CD4-positive, alpha-beta T cell treated with Interleukin-15 for 1 hour (primary cell): ENCODE results near the gene MINDY4.

Experiments
- DNase-seq: peaks from one replicate; pipeline ENCODE4 v3.0.0-alpha.2; 2020

Gene MINDY4

DNA sequence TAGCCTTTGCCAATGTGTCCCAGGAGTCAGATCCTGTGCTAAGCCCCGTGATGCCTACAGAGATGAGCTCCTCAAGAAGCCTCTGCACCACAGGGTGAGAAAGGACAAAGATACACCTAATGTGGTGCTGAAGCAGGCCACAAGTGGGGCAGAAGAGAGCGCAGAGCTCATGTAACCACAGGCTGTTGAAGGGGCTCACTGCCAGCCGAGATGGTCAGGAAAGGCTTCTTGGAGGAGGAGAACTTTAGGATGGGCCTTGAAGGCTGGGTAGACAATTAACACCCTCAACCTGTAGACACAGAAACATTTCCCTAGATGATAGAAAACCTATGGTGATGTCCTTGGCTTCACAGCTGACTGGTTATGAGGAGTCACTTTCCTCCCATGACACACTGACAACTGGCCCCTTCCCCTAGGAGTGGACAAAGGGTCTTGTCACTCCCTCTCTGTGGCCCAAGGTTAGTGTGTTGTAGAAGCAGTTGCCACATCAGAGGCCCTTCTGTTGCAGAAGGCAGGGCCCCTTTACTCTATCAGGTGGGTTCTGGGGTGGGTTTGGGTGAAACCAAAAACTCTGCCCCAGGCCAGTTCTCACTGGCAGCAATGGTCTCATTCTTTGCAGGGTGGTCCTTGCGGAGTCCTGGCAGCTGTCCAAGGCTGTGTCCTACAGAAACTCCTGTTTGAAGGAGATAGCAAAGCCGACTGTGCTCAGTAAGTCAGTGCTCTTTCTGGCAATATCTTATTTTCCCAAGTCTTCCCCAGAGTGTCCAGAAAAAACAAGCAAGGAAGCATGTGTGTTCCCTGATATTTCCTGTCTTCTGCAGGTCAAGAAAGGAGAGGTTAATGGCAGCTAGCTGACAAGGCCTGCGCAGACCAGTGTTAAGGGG lies 69.2 kb downstream of the MINDY4 start:
- no peak for DNase-seq

- no peak for DNase-seq
Observed at GRCh38 chr7:30841025-30841735, 70.0 kb downstream of the MINDY4 start.

DNA sequence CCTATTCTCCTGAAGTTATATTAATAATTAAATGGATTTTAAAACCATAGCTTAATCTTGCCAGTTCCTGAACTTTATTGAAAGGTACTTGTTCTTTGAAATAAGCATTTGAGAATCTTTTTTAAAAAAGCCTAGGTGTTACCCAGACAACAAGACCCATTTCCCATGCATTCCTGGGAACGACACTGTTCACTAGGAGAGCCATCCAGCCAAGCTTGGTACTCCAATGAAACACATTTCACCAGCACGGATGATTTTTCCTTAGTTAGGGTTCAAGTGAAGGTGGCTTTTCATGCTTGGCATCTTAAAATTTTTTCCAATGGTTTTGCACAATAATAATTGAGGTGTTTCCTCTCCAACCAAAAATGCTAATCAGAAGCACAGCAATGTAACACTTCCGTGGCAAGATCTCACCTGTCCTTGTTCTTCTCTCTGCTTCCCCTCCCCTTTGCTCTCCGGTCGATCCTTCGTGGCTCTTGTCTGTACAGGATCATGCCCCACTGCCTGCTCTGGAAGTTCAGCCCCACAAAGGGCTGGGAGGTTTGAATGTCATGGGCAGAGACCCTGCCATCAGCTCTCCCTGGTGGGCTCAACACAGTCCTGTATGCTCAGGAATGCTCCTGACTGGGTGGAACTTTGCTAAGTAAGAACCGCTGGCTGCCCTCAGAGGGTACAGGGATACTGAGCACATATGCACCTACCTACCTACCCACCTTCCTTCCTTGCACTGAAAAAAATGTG lies 70.8 kb downstream of the MINDY4 start:
- DNase-seq = no peak

DNA sequence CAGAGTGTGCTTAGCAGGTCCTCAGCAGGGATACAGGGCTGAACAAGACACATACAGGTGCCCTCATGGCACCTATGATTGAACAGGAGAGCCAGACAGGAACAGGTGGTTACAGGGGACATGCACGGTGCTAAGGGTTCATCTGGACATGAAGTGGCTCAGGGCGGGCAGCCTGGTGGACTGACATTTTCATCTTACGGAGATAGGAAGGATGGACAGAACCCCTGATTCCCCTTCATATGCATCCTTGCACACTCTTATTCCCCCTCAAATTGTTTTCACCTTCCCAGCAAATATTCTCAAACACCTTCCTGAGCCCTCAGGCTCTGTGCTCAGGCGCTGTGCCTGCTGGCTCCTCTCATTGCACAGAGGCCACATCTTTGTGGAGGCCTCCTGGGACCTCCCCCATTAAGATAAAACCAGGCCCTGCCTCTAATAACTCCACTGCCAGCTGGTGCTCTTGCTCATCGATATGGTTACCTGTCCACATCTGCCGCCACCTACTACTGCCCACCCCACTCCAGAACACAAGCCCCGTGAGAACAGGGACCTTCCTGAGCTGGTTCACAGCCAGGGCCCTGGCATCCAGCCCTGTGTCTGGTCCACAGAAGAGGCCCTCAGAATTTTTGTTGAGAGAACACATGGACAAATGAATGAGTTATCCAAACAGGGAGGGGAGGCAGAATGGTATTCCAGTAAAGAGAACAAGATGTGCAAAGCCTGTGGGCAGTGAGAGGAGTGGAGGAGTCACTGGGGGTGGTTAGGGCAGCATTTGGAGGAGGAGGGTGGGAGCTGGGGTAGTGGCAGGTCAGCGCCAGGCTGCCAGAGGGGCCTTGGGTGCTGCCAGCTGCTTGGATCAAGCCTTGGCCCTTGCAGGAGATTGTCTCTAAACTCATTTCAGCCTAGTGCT lies 71.6 kb downstream of the MINDY4 start:
- no peak for DNase-seq

DNA sequence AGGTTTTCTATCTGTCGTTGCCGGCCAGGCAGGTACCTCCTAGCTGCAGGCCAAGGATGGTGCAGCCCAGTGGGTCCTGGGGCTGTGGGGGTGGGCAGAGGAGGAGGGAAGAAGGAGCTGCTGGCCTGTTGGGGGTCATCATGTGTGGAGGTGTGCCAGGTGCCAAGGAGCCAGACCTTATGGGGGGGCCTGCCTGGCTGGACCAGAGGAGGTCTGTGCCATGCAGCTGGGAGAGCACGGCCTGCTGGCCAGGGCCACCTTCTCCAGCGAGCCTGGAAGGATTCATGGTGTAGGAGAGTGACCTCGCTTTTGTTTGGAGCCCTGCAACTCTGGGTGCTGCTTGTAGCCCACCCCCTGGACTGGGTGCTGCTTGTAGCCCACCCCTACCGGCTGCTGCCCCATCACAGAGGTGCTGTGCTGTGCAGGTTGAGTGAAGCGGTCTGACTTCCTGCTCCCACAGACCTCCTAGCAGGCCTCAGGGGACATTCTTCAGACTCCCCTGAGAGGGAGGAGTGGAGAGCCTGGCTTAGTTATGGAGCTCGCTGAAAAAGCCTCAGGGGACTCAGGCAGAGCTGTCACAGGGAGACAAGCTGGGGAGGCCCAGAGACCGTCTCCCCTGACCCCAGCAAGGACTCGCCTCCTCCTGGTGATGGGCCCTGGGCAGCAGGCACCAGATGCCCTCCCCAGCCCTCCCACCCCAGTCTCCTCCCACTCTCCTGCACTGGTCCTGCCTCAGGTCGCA lies 72.7 kb downstream of the MINDY4 start:
- DNase-seq = no peak

- DNase-seq = no peak
Observed at GRCh38 chr7:30844483-30844874, 73.3 kb downstream of the MINDY4 start.

GRCh38 chr7:30844916-30845315 lies 73.7 kb downstream of the MINDY4 start:
- no peak for DNase-seq

DNA sequence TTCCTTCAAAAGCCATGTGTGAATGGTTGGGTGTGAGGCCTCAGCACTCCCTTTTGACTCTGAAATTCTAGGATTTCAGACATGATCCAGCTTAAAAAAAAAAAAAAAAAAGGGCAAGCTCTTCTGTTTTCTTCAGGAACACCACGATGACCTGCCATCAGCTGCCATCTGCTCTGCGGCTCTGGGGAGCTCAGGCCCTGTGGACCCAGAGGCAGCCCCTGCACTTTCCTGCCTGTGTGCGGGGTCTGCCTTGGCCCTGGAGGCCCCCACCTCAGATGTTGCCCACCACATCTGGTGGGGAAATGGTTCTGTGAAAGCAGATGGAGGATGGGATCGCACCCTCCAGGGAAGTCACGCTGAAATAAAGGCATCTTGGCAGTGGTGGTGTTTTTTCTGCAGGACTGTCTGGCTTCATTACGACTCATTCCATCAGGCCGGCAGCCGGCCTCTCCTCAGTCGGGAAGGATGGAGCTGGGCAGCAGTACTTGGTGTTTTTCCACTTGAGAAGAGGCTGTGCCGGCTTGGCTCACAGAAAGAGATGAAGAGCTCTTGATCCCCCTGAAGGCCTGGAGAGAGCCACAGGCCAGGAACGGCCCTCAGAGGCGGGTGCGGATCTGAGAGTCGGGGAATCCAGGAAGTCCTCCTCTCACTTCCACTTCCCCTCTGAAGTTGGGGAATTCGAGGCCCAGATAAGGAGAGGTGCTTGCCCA lies 74.4 kb downstream of the MINDY4 start:
- DNase-seq = no peak

- no peak for DNase-seq
Observed at GRCh38 chr7:30846378-30846777, 75.2 kb downstream of the MINDY4 start.

GRCh38 chr7:30848121-30848855 lies 77.1 kb downstream of the MINDY4 start:
- no peak for DNase-seq

DNA sequence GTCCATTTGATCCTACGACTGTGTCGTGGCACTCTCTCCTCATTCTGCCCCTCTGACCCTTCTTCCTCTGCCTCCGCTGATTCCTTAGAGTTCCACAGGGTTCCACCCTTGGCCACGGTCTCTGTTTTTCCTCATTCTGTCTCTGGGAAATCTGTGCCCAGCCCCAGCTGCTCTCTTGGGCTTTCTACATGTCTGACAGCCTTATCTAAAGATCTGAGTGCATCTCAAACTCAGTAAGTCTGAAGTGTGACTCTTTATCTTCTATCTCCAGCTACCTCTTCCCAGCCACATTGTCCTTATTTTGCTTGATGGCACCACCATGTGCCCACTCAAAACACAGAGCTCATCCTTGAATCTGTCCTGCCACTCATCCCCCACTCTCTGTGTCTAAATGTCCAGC lies 78.3 kb downstream of the MINDY4 start:
- DNase-seq = no peak

DNA sequence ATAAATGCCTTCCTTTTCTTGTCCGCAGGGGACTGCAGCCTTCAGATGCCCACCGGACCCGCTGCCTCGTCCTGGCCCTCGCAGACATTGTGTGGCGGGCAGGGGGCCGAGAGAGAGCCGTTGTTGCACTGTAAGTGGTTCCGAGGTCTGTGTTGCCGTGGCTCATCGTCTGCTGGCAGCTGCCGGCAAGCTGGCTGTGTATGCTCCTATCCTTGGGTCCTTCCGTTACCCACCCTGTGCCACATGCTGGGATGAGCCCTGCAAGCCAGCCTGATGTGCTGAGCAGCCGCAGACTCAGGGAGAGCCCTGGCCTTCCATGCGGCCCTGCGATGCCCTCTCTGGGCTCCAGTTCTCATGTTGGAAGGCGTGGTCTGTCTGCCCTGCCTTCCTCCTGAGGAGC lies 79.2 kb downstream of the MINDY4 start:
- no peak for DNase-seq

DNA sequence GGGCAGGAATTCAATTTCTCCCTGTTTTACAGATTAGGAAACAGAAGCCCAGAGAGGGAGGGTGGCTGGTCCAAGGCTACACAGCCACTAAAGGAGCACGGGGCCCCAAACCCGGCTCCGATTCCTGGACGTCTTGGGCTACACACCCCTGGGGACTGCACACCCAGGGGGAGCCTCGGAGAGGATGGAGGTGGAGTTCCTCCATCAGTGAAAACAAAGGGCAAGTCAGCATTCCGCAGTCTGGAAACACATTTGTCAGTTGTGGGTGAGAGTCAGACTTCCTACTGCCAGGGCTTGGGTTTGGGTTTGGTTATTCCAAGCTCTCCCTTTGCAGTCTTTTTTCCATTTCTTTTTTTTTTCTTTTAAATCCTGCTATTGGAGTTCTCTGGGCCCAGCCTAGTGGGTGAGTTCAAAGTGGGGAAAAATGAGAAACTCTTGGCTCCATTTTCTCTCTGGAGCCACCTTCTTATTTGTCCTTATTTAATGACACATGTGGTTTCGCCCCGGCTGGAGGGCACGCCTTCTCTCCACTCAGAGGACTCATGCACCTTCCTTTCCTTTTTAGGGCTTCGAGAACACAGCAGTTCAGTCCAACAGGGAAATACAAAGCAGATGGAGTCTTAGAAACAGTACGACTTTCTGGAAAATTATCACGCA lies 80.6 kb downstream of the MINDY4 start:
- DNase-seq = no peak

DNA sequence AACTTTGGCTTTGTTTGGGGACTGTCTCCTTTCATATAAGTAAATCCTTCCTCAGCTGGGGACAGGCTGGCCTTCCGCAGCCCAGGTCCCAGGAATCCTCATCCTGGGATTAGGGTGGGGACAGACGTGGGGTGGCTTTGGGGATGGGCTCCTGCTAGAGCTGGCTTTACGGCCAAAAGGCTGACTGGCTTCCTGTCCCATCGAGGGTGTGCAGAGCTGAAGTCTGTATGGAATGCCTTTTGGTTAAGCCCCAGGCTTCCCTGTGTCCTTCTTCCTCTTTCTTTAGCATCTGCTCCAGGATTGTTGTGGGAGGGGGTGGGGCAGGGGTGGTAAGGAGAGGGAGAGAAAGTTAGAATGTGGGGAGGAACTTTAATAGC lies 81.1 kb downstream of the MINDY4 start:
- DNase-seq = no peak

DNA sequence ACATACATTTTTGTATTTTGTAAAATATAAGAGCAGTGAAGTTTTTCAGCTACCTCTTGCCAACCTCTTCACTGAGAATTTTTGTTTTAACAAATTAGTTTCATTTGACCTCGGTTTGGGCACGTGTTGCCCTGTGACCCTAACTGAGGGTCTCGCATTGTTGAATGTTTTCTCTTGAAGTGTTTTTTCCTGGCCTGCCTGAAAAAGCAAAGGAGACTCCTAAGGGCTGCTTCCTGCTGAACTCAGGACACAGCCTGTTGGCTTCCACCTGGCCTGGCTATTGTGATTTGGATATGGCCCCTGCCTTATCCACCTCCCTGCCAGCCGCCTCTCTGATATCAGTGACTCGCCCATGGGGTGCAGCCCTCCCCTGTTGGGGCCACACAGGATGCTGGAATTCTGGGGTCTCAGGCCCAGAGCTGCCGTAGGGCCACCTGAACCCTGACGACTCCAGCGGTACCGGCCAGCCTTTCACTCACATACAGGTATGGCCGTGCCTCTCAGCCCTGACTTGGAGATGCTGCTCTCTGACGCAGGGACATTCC lies 81.6 kb downstream of the MINDY4 start:
- DNase-seq = no peak

DNA sequence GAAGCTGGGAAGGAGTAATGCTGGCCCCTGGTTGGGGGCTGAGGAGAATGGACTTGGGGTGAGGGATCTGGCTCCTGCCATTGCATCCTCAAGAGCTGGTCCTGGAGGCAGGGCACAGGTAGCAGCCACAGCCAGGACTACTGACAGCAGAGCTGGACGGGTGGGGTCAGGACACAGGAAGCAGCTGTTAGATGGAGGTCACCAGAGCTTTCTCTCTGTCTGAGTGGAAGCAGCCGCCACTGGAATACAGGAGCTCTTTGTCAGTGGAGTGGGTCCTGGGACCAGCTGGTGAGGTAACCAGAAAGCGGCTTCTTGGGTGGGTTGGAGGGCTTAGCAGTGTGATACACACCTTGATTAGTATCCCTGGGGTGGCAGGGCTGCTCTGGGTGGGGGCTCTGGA lies 82.4 kb downstream of the MINDY4 start:
- no peak for DNase-seq

DNA sequence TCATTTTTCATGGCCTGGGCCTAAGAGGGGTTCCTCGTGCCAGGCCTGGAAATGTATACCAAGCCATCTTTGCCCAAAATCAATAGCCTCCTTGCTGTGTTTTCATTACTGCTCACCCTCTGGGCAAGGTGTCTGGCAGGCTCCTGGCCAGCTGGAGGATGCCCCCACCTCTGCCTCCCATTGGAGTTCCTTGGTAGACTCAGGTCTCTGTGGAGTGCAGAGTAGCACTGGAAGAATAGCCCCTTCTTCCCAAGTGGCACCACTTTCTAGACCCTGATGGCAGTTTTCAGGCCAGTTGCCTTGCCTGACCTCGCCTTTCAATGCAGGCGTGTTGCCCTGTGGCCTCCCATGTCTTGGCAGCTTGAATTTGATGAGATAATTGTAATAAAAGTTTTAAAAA lies 84.7 kb downstream of the MINDY4 start:
- DNase-seq = no peak

- no peak for DNase-seq
Observed at GRCh38 chr7:30858576-30858975, 87.4 kb downstream of the MINDY4 start.

DNA sequence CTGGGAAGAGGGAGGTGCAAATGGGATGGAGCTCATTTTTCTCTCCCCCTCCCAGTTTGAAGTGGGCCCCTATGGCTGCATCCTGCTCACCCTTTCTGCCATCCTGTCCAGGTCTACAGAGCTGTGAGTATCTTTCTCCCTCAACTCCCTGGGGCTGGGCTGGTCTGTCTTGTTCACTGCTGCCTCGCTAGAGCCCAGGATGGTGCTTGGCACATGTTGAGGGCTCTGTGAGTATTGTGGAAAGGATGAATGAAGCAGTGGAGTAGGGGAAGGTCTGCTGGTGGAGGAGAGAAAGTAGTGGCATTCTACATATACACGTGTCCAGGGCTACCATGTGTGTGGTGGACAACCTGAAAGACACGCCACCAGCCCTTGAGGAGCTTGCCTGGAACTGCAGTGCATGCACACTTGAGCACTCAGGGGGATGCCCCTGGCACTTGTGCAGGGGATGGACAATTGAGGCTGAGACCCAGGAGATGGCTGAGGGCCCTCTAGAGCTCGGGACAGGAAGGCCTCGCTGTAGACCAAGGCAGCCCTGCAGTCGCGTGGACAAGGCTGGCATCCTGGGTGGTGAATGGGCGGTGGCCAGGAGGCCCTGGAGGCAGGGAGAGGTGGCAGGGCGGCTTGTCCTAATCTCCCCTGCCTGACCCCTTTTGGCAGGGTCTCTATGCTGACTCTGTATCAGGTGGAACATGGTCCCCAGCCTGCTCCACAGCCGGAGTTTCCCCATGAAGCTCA lies 88.2 kb downstream of the MINDY4 start:
- no peak for DNase-seq
